HepG2 (cell line): ENCODE measurements around the gene AP4S1. TPM values are rescaled to one million over a fixed set of nuclear protein-coding genes. Genes with fewer than 3 reads are reported as not detected.
A peak's percentile ranks its signal among the peaks of the same experiment; 100 is the strongest.

Experiments
- ATM ChIP-seq: fragments of 450-650 bp; IDR thresholded peaks from 2 replicates; pipeline ENCODE4 v1.7.1; 2017; ENCODE audit warnings: mild to moderate bottlenecking, borderline replicate concordance
- ETS1 ChIP-seq: sonication (generic); formaldehyde crosslinking; IDR thresholded peaks from 2 replicates; pipeline ENCODE4 v1.4.0; 2020; ENCODE audit warnings: missing genetic modification reagents
- HOXA7 ChIP-seq: sonication (generic); formaldehyde crosslinking; IDR thresholded peaks from 2 replicates; pipeline ENCODE4 v1.8.1; 2022; ENCODE audit warnings: mild to moderate bottlenecking, missing genetic modification reagents, moderate library complexity
- JUN ChIP-seq: sonication (generic); formaldehyde crosslinking; IDR thresholded peaks from 2 replicates; pipeline ENCODE4 v1.4.0; 2020; ENCODE audit warnings: mild to moderate bottlenecking, missing genetic modification reagents
- KDM5A ChIP-seq: fragments of 200-600 bp; sonication (generic); IDR thresholded peaks from 2 replicates; pipeline ENCODE4 v1.7.0; 2018; ENCODE audit warnings: antibody characterized with exemption, mild to moderate bottlenecking, low read length, borderline replicate concordance
- MATR3 ChIP-seq: sonication (generic); formaldehyde crosslinking; IDR thresholded peaks from 2 replicates; pipeline ENCODE4 v1.4.0; 2020; ENCODE audit warnings: missing genetic modification reagents
- MEIS1 ChIP-seq: sonication (generic); formaldehyde crosslinking; IDR thresholded peaks from 2 replicates; pipeline ENCODE4 v1.9.0; 2021; ENCODE audit warnings: mild to moderate bottlenecking, missing genetic modification reagents, moderate library complexity, borderline replicate concordance
- NFIC ChIP-seq: IDR thresholded peaks from 2 replicates; pipeline ENCODE4 v1.6.1; 2012; ENCODE audit warnings: mild to moderate bottlenecking, low read length, inconsistent platforms
- SRSF4 ChIP-seq: fragments of 200-400 bp; formaldehyde crosslinking; IDR thresholded peaks from one replicate; pipeline ENCODE4 v1.6.1; 2018; ENCODE audit warnings: mild to moderate bottlenecking, low read depth, low read length, moderate library complexity; ENCODE audit not compliant: poor library complexity, severe bottlenecking
- TAF15 ChIP-seq: fragments of 200-400 bp; formaldehyde crosslinking; IDR thresholded peaks from one replicate; pipeline ENCODE4 v1.6.1; 2018; ENCODE audit warnings: mild to moderate bottlenecking, low read depth, low read length; ENCODE audit not compliant: poor library complexity, severe bottlenecking
- ZBTB42 ChIP-seq: sonication (generic); formaldehyde crosslinking; IDR thresholded peaks from 2 replicates; pipeline ENCODE4 v1.5.0; 2020; ENCODE audit warnings: mild to moderate bottlenecking, missing genetic modification reagents
- ZNF225 ChIP-seq: sonication (generic); formaldehyde crosslinking; IDR thresholded peaks from 2 replicates; pipeline ENCODE4 v1.4.0; 2020; ENCODE audit warnings: mild to moderate bottlenecking, missing genetic modification reagents
- ZNF230 ChIP-seq: sonication (generic); formaldehyde crosslinking; IDR thresholded peaks from 2 replicates; pipeline ENCODE4 v1.4.0; 2020; ENCODE audit warnings: mild to moderate bottlenecking, missing genetic modification reagents
- ZNF574 ChIP-seq: sonication (generic); formaldehyde crosslinking; IDR thresholded peaks from 2 replicates; pipeline ENCODE4 v1.4.0; 2020; ENCODE audit warnings: missing genetic modification reagents
- ZNF644 ChIP-seq: IDR thresholded peaks from 2 replicates; pipeline ENCODE4 v1.6.1; 2016; ENCODE audit warnings: low read depth
- ZNF652 ChIP-seq: IDR thresholded peaks from 2 replicates; pipeline ENCODE4 v1.6.1; 2016; ENCODE audit warnings: low read depth, borderline replicate concordance
- ZSCAN20 ChIP-seq: sonication (generic); formaldehyde crosslinking; IDR thresholded peaks from 2 replicates; pipeline ENCODE4 v1.4.0; 2020; ENCODE audit warnings: missing genetic modification reagents, mild to moderate bottlenecking, borderline replicate concordance
- polyA plus RNA-seq, 8 experiments: library from polyadenylated mRNA; depleted of rRNA in 3 of 8; stranded (reverse) in 7 of 8; unstranded in 1 of 8; fragments of >200 nt; fragmentation: Illumina TruSeq in 4 of 8; extraction: Trizol in 4 of 8; gene quantifications; 2 replicates each; pipeline versions ENCODE4 v1.2.1 to v1.2.3, GENCODE V29; 2011 to 2016; ENCODE audit warnings: low read depth in 4 of 8, missing spikeins in 1 of 8, mixed read lengths in 1 of 8; ENCODE audit not compliant: insufficient read depth in 1 of 8
- total RNA-seq, 5 experiments: library from RNA; depleted of rRNA; stranded (reverse); fragments of >200 nt; fragmentation: Illumina TruSeq; extraction: Trizol; gene quantifications; 2 replicates each; pipeline ENCODE4 v1.2.3, GENCODE V29; 2016; ENCODE audit warnings: low read depth in 1 of 5
- TF ChIP-seq, protein P1 (sequence below): sonication (generic); formaldehyde crosslinking; IDR thresholded peaks from 2 replicates; pipeline ENCODE4 v1.8.1; 2022; ENCODE audit warnings: mild to moderate bottlenecking, missing genetic modification reagents
- TF ChIP-seq, protein P2 (sequence below): IDR thresholded peaks from 2 replicates; pipeline ENCODE4 v1.6.1; 2016; ENCODE audit warnings: mild to moderate bottlenecking, missing biosample characterization, missing genetic modification reagents
- TF ChIP-seq, protein P3 (sequence below): sonication (generic); formaldehyde crosslinking; conservative IDR thresholded peaks from 2 replicates; pipeline ENCODE4 v1.4.0; 2020; ENCODE audit warnings: mild to moderate bottlenecking, missing genetic modification reagents, moderate library complexity

AP4S1 gene
- total and polyA plus RNA-seq, 2 of the 13 experiments (the other 11 are each of a cell fraction or from before 2014, with no cell fraction given), result 3.9 to 21.1 TPM

DNA sequence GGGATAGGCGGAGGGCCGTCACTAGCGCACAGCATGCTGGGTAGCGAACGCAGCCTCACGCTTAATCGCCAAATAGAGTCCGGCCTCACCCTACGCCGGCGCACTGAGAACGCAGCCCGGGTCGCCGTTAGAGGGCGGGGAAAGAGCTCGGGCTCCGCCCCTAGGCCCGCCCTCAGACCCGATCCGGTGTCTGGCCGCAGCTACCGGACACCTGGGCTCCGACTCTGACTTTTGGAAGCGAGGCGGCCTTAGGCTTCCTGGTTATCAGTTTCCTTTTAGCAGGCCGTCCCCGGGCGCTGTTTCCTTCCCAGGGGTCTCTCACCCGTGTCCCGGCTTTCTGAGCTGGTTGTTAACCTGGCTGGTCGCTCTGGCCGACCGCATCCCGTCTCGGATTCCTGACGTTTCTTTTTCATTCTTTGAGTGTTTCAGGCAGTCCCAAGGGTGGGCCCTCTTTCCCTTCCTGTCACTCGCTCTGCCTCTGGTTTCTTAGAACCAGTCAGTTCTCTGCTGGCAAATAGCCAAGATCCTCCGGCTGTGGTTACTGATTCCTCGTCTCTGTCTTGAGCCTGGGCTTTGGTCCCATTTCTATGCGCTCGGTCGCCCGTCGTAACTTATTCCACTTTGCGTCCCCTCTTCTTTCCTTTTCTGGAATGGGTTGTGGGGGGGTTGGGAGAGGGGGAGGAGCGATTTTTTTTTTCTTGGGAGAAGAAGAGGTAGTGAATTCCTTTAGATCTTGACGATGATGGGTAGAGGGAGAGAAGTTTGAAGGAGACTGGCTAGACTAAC lies 1.2 kb downstream of the AP4S1 start (continued):
- TF ChIP-seq ETS1 (no peak), MEIS1 (CRISPR knock-in tag) (no peak; the same call in 1 of the 2 replicates), ZNF574 (CRISPR knock-in tag) (peak; percentile 94), MATR3 (CRISPR knock-in tag) (no peak), ZNF230 (CRISPR knock-in tag) (peak; percentile 73), ZNF652 (no peak; the same call in 1 of the 2 replicates), JUN (CRISPR knock-in tag) (no peak), ZNF225 (CRISPR knock-in tag) (no peak), TAF15 (no peak), HOXA7 (CRISPR knock-in tag) (no peak), NFIC (no peak), ATM (no peak), SRSF4 (no peak), KDM5A (peak; percentile 88), ZSCAN20 (CRISPR knock-in tag) (peak; percentile 61; the same call in 1 of the 2 replicates), ZBTB42 (CRISPR knock-in tag) (no peak), ZNF644 (peak; percentile 36)
- TF ChIP-seq, protein P1, sequence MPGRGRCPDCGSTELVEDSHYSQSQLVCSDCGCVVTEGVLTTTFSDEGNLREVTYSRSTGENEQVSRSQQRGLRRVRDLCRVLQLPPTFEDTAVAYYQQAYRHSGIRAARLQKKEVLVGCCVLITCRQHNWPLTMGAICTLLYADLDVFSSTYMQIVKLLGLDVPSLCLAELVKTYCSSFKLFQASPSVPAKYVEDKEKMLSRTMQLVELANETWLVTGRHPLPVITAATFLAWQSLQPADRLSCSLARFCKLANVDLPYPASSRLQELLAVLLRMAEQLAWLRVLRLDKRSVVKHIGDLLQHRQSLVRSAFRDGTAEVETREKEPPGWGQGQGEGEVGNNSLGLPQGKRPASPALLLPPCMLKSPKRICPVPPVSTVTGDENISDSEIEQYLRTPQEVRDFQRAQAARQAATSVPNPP (CRISPR knock-in tag), result peak; percentile 49; the same call in 1 of the 2 replicates
- TF ChIP-seq, protein P2, sequence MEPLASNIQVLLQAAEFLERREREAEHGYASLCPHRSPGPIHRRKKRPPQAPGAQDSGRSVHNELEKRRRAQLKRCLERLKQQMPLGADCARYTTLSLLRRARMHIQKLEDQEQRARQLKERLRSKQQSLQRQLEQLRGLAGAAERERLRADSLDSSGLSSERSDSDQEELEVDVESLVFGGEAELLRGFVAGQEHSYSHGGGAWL (CRISPR knock-in tag), result peak; percentile 22; the same call in 1 of the 2 replicates
- TF ChIP-seq, protein P3, sequence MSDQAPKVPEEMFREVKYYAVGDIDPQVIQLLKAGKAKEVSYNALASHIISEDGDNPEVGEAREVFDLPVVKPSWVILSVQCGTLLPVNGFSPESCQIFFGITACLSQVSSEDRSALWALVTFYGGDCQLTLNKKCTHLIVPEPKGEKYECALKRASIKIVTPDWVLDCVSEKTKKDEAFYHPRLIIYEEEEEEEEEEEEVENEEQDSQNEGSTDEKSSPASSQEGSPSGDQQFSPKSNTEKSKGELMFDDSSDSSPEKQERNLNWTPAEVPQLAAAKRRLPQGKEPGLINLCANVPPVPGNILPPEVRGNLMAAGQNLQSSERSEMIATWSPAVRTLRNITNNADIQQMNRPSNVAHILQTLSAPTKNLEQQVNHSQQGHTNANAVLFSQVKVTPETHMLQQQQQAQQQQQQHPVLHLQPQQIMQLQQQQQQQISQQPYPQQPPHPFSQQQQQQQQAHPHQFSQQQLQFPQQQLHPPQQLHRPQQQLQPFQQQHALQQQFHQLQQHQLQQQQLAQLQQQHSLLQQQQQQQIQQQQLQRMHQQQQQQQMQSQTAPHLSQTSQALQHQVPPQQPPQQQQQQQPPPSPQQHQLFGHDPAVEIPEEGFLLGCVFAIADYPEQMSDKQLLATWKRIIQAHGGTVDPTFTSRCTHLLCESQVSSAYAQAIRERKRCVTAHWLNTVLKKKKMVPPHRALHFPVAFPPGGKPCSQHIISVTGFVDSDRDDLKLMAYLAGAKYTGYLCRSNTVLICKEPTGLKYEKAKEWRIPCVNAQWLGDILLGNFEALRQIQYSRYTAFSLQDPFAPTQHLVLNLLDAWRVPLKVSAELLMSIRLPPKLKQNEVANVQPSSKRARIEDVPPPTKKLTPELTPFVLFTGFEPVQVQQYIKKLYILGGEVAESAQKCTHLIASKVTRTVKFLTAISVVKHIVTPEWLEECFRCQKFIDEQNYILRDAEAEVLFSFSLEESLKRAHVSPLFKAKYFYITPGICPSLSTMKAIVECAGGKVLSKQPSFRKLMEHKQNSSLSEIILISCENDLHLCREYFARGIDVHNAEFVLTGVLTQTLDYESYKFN, result peak; percentile 38
